ENCODE measurements around the gene CCDC190.

DNA sequence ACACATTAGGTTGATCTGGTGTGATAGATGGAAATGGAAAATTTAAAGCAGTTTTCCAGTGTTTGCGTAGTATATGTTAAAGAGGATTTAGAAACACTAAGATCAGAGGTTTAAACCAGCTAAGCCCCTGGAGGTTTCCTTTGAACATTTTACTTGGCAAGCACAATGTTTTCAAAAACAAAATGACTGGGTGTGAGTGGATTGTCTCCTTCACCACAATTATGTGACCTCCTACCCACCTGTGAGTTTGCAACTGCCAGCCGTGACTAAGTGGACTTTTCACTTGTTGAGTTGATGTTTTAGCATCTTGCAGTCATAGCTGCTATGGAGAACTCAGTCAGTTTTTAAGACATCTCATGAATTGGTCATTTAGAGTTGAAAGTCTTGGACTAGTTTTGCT, 4.7 kb downstream of the CCDC190 start:
- TF ChIP-seq POLR2A (IDR thresholded peaks at IDR 0.05), result no peak
- TF ChIP-seq, protein P1, sequence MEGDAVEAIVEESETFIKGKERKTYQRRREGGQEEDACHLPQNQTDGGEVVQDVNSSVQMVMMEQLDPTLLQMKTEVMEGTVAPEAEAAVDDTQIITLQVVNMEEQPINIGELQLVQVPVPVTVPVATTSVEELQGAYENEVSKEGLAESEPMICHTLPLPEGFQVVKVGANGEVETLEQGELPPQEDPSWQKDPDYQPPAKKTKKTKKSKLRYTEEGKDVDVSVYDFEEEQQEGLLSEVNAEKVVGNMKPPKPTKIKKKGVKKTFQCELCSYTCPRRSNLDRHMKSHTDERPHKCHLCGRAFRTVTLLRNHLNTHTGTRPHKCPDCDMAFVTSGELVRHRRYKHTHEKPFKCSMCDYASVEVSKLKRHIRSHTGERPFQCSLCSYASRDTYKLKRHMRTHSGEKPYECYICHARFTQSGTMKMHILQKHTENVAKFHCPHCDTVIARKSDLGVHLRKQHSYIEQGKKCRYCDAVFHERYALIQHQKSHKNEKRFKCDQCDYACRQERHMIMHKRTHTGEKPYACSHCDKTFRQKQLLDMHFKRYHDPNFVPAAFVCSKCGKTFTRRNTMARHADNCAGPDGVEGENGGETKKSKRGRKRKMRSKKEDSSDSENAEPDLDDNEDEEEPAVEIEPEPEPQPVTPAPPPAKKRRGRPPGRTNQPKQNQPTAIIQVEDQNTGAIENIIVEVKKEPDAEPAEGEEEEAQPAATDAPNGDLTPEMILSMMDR (IDR thresholded peaks at IDR 0.05), result no peak

Data from esophagus squamous epithelium (tissue), 4 donors.